NCI-H446 (cell line): ENCODE data around the gene PROZ.

Experiments used
- DNase-seq, 2 experiments: peaks; one replicate each; lab custom pipeline; 2025; lab: John Stamatoyannopoulos, UW

The PROZ gene

DNA sequence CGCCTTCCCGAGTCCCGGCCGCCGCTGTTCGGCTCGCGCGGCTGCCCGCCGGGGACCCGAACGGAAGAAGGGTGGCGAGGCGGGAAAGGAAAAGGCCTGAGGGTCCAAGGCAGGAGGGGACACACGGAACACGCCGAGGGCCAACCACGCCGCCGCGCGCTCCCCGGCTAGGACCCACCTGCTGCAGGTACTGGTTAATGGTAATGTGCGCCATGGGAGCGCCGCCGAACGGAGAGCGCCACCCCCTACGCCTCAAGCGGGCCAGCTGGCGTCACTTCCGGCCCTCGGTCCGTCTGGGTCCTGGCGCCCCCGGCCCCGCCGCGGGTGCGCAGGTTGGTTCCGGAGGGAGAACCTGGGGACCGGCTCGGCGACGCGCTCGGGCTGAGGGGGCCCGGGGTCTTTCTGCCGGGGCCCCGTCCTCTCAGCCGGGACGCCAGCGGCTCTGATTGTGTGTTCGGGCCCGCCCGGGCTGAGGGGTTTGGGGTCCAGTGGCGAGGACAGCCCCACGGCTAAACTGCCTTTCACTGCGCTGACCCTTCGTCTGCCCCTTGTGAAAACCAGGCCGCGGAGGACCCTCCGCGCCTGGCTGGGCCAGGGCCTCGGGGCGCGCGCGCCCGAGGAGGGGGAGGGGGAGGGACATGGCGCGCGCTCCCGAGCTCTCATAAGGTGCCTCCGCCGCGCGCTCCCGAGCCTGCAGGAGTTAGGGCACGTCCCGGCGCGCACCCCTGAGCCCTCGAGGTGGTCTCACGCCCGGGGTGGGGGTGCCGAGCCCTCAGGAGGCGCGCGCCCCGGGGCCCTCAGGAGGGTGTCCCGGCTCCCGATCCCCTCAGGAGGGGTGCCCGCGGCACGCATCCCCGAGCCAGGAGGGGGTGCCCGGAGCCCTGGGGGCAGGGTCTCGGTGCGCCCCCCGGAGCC is 50.2 kb downstream of the PROZ start, which contains the start of gene PCID2:
Gene PCID2, minus strand, starts transcription at position 249 of the 915 bp plus-strand sequence. Its CDS starts 35 bp downstream, at position 214.
- peak; percentile 12 to 75 for DNase-seq

DNA sequence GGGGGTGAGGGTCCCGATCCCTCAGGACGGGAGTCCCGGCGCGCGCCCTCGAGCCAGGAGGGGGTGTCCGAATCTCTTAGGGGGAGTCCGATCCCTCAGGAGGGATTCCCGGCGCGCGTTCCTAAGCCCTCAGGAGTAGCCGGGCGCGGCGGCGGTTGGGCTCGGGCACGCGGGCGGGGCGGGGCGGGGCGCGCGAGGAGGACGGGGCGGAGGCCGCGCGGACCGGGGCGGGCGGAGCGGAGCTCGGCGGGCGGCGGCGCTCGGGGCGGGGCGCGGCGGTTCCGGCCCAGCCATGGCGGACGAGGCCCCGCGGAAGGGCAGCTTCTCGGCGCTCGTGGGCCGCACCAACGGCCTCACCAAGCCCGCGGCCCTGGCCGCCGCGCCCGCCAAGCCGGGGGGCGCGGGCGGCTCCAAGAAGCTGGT is 50.9 kb downstream of the PROZ start, which contains the start of gene CUL4A:
Gene CUL4A, plus strand, starts transcription at position 278 of the 423 bp plus-strand sequence. Its CDS starts 15 bp downstream, at position 293.
- DNase-seq, result peak in 1 of 2 experiments; percentile 39

DNA sequence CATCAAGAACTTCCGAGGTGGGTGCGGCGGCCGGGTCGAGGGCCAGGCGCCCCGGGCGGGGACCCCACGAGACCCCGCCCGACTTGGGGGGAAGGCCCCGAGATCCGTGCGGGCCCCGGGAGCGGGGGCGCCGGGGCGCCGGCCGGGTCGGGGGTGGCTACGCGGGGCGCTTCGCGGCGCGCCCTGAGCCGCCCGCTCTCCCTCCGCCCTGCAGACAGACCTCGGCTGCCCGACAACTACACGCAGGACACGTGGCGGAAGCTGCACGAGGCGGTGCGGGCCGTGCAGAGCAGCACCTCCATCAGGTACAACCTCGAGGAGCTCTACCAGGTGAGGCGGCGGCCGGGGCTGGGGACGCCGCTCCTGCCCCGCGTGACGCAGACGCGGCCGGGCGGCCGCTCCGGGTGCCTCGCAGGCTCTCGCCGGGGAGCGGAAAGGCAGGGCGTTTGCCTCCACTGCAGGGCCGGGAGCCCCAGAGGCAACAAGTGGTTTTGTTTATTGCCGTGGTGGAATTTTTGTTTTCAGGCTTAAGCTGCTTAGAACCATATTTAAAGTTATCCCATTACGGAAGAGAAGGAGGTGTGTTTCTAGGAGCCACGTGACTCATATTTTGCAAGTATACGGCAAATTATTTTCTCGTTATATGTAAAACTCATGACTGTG is 51.4 kb downstream of the PROZ start:
- no peak for DNase-seq

DNA sequence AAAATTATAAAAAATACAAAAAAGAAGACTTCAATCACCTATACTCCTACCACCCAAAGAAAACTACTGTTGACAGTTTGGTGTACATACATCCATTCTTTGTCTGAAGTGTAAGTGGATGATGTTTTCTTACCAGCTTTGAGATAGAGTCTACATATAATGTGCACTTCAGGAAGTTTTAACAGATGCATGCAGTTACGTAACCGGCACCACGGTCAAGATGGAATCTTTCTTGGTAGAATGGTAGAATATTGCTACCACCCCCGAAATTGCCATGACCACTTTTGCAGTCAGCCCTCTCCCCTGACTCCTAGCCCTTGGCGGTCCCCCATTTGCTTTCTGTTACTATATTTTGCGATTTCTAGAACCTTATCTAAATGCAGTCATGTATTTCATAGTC is 52.4 kb downstream of the PROZ start:
- no peak for DNase-seq

DNA sequence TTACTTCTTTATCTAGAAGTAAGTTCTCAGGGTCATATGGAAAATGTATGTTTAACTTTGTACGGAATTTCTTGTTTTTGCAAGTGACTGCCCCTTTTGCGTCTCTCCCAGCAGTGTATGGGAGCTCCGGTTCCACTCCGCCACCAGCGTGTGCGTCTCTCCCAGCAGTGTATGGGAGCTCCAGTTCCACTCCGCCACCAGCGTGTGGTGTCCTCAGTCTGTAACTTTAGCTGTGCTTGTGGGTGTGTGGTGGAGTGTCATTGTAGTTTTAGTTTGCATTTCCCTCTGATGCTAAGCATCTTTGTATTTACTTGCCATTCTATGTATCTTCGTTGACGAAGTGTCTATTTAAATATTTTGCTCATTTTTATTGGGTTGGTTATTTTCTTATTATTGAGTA is 53.3 kb downstream of the PROZ start:
- DNase-seq, result no peak

DNA sequence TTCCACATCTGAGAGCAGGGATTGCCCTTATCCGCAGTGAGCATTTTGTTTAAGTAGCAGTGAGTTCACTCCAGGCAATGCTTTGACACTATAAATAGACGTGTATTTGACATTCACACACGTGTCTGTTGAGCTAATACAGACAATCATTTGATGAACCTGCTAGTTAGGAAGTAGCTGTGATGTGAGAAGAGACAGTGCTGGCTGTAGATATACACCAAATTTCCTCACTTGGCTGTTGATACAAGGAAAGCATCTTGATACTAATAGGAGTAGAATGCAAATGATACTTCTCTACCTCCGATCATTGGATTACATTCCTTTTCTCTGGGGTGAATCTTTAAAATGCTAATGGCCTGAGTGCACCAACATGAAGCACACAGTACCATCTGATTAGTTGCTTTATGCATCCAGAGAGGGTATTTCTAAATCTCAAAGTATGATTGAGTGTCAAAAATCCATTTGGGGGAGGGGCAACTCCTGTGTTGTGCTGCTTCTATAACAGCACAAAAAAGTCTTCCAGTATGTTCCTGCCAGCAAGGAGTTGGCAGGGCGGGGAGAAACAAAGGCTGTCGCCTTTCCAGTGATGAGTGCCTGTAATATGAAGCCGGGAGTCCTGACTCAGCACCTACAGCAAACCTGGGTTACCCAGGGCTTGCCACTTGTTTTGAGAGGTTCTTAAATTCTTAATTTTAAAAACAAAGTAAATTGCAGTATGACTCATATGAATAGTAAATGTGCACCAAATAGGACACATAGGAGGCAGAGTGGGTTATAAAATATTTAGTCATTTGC is 58.0 kb downstream of the PROZ start:
- peak in 1 of 2 experiments; percentile 2 for DNase-seq

DNA sequence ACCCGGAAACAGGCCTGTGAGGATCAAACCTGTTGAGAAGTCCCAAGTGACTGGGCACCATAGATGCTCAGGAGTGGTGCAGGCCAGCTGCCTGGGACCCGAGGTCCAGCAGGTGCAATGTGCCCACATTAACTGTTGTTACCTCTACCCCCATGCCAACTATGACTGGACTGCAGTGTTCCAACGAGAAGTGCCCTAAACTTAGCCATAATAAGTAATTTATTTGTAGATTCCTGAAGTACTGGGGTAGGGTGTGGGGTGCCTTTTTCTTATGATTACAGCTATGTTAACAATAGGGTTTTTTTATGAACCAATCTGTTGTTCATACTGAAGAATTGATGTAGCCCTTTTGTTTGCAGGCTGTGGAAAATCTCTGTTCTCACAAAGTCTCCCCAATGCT is 60.1 kb downstream of the PROZ start:
- no peak for DNase-seq

DNA sequence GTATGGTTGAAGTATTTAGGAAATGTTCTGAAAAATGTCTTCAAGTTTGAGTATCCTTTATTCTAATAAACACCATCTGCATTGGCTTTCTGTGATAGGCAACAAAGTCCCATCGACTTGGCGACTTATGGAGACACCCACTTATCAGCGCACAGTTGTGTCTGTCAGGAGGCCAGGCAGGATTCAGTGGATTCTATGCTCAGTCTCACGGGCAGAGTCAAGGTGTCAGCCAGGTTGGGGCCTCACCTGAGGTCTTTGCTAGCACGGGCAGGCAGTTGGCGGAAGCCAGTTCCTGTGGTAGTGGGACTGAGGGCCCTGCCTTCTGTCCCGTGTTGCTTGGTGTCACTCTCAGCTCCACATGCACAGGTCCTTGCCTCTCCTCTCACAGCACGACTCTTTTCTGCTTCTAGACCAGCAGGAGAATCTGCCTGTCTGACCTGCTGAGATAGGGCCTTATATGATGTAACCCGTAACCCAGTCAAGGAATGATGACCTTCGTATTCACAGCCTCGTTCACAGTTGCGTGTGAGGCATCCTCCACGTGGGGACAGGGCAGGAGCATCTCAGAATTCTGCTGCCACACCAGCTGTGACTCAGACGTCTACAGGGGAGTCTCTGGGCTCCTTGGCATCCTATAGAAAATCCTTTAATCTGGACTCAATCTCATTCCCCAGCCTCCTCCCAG is 61.0 kb downstream of the PROZ start:
- DNase-seq, result no peak

DNA sequence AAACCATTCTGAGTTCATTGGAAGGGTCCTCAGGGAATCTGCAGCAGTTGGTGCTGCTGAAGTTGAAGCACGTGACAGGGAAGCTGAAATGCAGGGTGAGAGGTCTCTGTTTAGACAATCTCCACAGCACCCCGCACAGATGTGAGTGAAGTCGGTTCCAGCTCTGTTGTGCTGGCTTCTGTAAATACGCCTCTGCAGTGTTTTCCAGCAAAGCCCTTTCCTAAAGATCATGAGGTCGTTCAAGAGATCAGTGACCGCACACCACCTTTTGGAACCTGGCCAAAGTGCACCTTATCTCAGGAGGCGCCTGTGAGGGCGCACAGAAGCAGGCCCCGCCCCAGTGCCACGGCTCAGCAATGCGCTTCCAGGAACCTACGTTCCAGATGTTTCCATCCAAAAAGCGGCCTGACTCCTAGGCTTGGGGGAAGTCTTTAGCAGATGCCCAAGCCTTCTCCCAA is 61.7 kb downstream of the PROZ start:
- no peak for DNase-seq

DNA sequence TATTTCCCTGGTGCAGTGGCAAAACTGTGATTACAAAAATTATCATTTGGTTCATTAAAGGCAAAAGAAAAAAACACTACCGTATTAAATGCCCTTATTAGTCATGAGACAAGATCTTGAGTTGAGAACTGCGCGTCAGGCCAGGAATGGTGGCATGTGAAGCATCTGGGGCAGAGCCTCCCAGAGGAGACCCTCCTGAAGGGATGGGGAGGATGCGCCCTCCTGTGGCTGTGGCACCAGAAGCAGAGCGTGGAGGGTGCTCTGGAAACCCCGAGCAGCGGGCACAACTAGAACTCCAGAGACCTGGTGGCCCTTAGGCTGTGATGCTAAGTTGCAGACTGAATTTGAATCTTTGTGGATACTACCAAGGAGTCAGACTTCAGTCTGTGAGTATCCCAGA is 62.4 kb downstream of the PROZ start:
- DNase-seq, result no peak
